Measurements from ENCODE around the gene FAM200B. TPM values are rescaled to one million over a fixed set of nuclear protein-coding genes. Genes with fewer than 3 reads are reported as not detected.
A peak's percentile ranks its signal among the peaks of the same experiment; 100 is the strongest.

The FAM200B gene
- total and polyA plus RNA-seq, 2 of the 4 experiments (the other 2 are of a cell fraction): 16.7 to 18.5 TPM

- peak overlapping the region; percentile 28; the same call in 1 of the 2 replicates for H4K5ac ChIP-seq (ENCODE audit: low read depth, low read length)
- WGBS, 2 experiments (ENCODE audit: extremely low coverage in 2 of 2, insufficient read length in 1 of 2): no CpG with 5 or more reads among the region's 4 CpGs
- no peak overlapping the region for H2BK20ac ChIP-seq (ENCODE audit: low read depth, low read length)
- dilution Hi-C loops (cut with HindIII; ENCODE audit: low sequenced_read_pairs, unreplicated experiment) (no loop called here), intact Hi-C loops (cut with micrococcal nuclease) (loop anchor here (5.0 kb wide), 2 partner anchors 74 to 416 kb away; no protein-coding TSS in a partner anchor), in situ Hi-C loops (cut with MboI; ENCODE audit: low sequenced_read_pairs) (no loop called here)
- peaks cover 7 to 29% of the 10 kb centered on the region in 2 experiments; a peak in 3 of 4 replicates for H3K79me1 ChIP-seq (ENCODE audit: low read depth in 1 of 2, low read length in 2 of 2)
- 0 out of 2 replicates have a peak overlapping the region, but pooled peaks have one; percentile 18 for H2AK5ac ChIP-seq (ENCODE audit: low read depth, low read length)
- H3K9ac ChIP-seq (ENCODE audit: low read depth, low read length): peak overlapping the region; percentile 98; the same call in 1 of the 2 replicates
- no peaks in the 10 kb centered on the region for H3K9me3 ChIP-seq (ENCODE audit: control insufficient read depth, insufficient read depth, low read length)
- H3K4ac ChIP-seq (ENCODE audit: low read depth, low read length): peak overlapping the region; percentile 34; the same call in 1 of the 2 replicates
- H2BK120ac ChIP-seq (ENCODE audit: low read depth, low read length): no peak overlapping the region
- H3K18ac ChIP-seq (ENCODE audit: low read depth, low read length): peak overlapping the region; percentile 51; the same call in 1 of the 2 replicates
- POLR2A ChIA-PET (ENCODE audit: unreplicated experiment): no interaction called here
- peak overlapping the region; percentile 64; the same call in 1 of the 2 replicates for H3K56ac ChIP-seq (ENCODE audit: extremely low read depth, insufficient read depth, low read length)
- H2AFZ ChIP-seq (replicated peaks; ENCODE audit: low read length, poor library complexity): no peak overlapping the region
- peaks cover 22% of the 10 kb centered on the region; the same call in 1 of the 2 replicates for H4K20me1 ChIP-seq (ENCODE audit: insufficient read depth, low read length)
- no peaks in the 10 kb centered on the region for H3K27me3 ChIP-seq (ENCODE audit: control insufficient read depth, insufficient read depth, low read length)
- CTCF ChIA-PET: interaction anchor here (0.9 to 1.6 kb wide), 3 partner anchors 10 to 174 kb away, joined by 3 to 4 read pairs (median 3); no protein-coding TSS in a partner anchor
- no TSS peak for BruUV-seq (replicated peaks)
- no peak for ATAC-seq (ENCODE audit: low read depth)
- H2BK15ac ChIP-seq (ENCODE audit: low read depth, low read length): 0 out of 3 replicates have a peak overlapping the region, but pooled peaks have one; percentile 1
- no peaks in the 10 kb centered on the region for H3K9me1 ChIP-seq (ENCODE audit: insufficient read depth, low read length)
- H3K27ac ChIP-seq (ENCODE audit: insufficient read depth, low read length): peak overlapping the region; percentile 97; the same call in 1 of the 2 replicates
- peak overlapping the region; percentile 93 for H3K4me2 ChIP-seq (ENCODE audit: low read depth, low read length)
- H2BK5ac ChIP-seq (ENCODE audit: low read depth, low read length, poor library complexity, severe bottlenecking): peak overlapping the region; percentile 99
- H3K4me1 ChIP-seq (ENCODE audit: control insufficient read depth, insufficient read depth, low read length): peaks cover 12% of the 10 kb centered on the region
- TF ChIP-seq BHLHE40 (IDR thresholded peaks at IDR 0.05; ENCODE audit: low read depth, low read length) (no peak), MAFK (IDR thresholded peaks at IDR 0.05; ENCODE audit: low read depth, low read length) (no peak), CHD1 (IDR thresholded peaks at IDR 0.05; ENCODE audit: low read depth, low read length) (no peak), CTCF (conservative IDR thresholded peaks at IDR 0.05; ENCODE audit: low read depth, low read length) (no peak), RAD21 (IDR thresholded peaks at IDR 0.05; ENCODE audit: low read length) (no peak), POLR2A (IDR thresholded peaks at IDR 0.05; ENCODE audit: low read depth, low read length) (no peak), RFX5 (IDR thresholded peaks at IDR 0.05; ENCODE audit: low read depth, low read length) (no peak), MXI1 (IDR thresholded peaks at IDR 0.05; ENCODE audit: borderline replicate concordance, low read depth, low read length) (no peak), NFE2L2 (IDR thresholded peaks at IDR 0.05; ENCODE audit: low read depth, low read length) (no peak), CEBPB (IDR thresholded peaks at IDR 0.05; ENCODE audit: low read depth, low read length) (no peak), SMC3 (IDR thresholded peaks at IDR 0.05; ENCODE audit: low read depth, low read length) (no peak), ELK1 (IDR thresholded peaks at IDR 0.05; ENCODE audit: borderline replicate concordance, low read depth, low read length) (no peak), USF2 (IDR thresholded peaks at IDR 0.05; ENCODE audit: low read depth, low read length) (no peak), FOS (IDR thresholded peaks at IDR 0.05; ENCODE audit: low read depth, low read length) (no peak), RCOR1 (IDR thresholded peaks at IDR 0.05; ENCODE audit: insufficient replicate concordance, low read length) (no peak)
- H3K36me3 ChIP-seq (ENCODE audit: control insufficient read depth, insufficient read depth, low read length): no peaks in the 10 kb centered on the region
- H3K14ac ChIP-seq (replicated peaks; ENCODE audit: low read depth, low read length): peak overlapping the region; percentile 62
- peak overlapping the region; percentile 11 to 62; a peak in 3 of 4 replicates for H4K8ac ChIP-seq (ENCODE audit: low read depth in 2 of 2, low read length in 2 of 2)
- no peak overlapping the region for H4K91ac ChIP-seq (ENCODE audit: insufficient read depth, low read depth, low read length)
- peak overlapping the region; percentile 96 for H3K4me3 ChIP-seq (ENCODE audit: insufficient read depth, low read depth, low read length)
- no peak overlapping the region for H2AK9ac ChIP-seq (replicated peaks; ENCODE audit: low read depth, low read length, poor library complexity)
- H3K23ac ChIP-seq (ENCODE audit: low read depth, low read length): peak overlapping the region; percentile 87; the same call in 1 of the 2 replicates
- DNase-seq: no peak
Measured at GRCh38 chr4:15653420-15653819, 28.2 kb upstream of the FAM200B start.

Measured in IMR-90 (cell line).